Epithelial cell of umbilical artery (primary cell): ENCODE measurements around the gene TPBG. TPM values are rescaled to one million over a fixed set of nuclear protein-coding genes. Genes with fewer than 3 reads are reported as not detected.

ENCODE experiments used
- total RNA-seq: library from RNA; depleted of rRNA; stranded (reverse); fragments of >200 nt; gene quantifications from 2 replicates; pipeline ENCODE4 v1.2.3, GENCODE V29; 2014

The TPBG gene, protein sequence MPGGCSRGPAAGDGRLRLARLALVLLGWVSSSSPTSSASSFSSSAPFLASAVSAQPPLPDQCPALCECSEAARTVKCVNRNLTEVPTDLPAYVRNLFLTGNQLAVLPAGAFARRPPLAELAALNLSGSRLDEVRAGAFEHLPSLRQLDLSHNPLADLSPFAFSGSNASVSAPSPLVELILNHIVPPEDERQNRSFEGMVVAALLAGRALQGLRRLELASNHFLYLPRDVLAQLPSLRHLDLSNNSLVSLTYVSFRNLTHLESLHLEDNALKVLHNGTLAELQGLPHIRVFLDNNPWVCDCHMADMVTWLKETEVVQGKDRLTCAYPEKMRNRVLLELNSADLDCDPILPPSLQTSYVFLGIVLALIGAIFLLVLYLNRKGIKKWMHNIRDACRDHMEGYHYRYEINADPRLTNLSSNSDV
- total RNA-seq: 6.5 and 7.0 TPM in 2 replicates

DNA sequence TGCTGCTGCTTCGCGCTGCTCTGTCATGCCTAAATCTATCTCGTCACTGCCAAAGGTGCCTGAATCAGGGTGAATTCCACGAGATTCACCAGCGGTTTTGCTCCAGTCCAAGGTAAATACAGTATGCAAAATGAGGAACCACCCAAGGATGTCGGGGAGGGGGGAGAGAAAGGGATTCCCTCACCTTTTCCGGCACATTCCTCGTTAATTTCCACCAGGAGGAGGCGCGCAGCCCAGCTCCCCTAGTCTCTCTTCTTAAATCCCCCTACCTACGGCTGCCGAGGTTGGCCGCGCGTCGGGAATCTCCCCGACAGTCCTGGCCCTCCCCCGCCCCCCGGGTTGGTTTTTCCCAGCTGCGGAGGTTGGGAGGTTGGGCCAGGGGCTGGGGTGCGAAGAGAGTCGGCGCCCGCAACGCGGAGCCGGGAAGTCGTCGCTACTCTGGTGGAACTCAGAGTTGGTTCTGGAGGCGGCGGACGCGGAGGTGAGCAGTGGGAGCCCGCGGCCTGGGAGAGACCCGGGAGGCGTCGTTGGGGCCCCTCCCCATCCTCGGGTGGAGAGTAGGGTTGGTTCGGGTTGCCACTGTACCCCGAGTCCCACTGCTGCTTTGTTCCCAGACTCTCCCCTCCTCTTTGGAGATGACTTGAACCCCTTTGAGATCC is at the start of gene TPBG:
TSS of gene TPBG (plus strand) at position 390 of the 659 bp plus-strand sequence. CDS start 1,145 bp downstream, outside the sequence.

Other genes starting within 250 kb of the TPBG start
- 49.0 and 59.6 TPM in 2 replicates for gene IBTK, start 116.1 kb upstream of the TPBG start, total RNA-seq